CD4-positive, alpha-beta T cell treated with Interleukin-6 at 100 ng/mL for 8 hours (primary cell): ENCODE measurements around the gene ZNF570.

Source experiments
- DNase-seq: peaks from one replicate; pipeline ENCODE4 v3.0.0-alpha.2; 2020; ENCODE audit warnings: mixed read lengths, low spot score

Gene ZNF570

GRCh38 chr19:37468961-37469777, at the start of gene ZNF570:
Gene ZNF570 (plus strand): TSS chr19:37469356. CDS start chr19:37470355, 999 bp downstream.
- peak; percentile 85 for DNase-seq

- DNase-seq = no peak
Observed at GRCh38 chr19:37452500-37453245, 16.5 kb upstream of the ZNF570 start.

GRCh38 chr19:37466277-37466797, 2.8 kb upstream of the ZNF570 start:
- DNase-seq = no peak

- peak; percentile 91 for DNase-seq
Observed at GRCh38 chr19:37466798-37467607, 2.2 kb upstream of the ZNF570 start, which contains the start of gene ZNF569. Gene ZNF569 (minus strand): TSS chr19:37467444. CDS start chr19:37444921, 22,523 bp downstream.

GRCh38 chr19:37467608-37468090, 1.5 kb upstream of the ZNF570 start:
- no peak for DNase-seq

- no peak for DNase-seq
Observed at GRCh38 chr19:37470216-37470615, 1.1 kb downstream of the ZNF570 start.

- no peak for DNase-seq
Observed at GRCh38 chr19:37472165-37472564, 3.0 kb downstream of the ZNF570 start.

- DNase-seq = no peak
Observed at GRCh38 chr19:37484406-37485168, 15.4 kb downstream of the ZNF570 start.

GRCh38 chr19:37492213-37492612, 23.1 kb downstream of the ZNF570 start:
- no peak for DNase-seq

- DNase-seq = no peak
Observed at GRCh38 chr19:37505958-37506386, 36.8 kb downstream of the ZNF570 start.

GRCh38 chr19:37506387-37507166, 37.4 kb downstream of the ZNF570 start, which contains the start of gene ZNF793:
Gene ZNF793 (plus strand): TSS chr19:37506939. CDS start chr19:37523440, 16,501 bp downstream.
- peak; percentile 83 for DNase-seq

- DNase-seq = no peak
Observed at GRCh38 chr19:37507167-37507464, 38.0 kb downstream of the ZNF570 start.

GRCh38 chr19:37511186-37511585, 42.0 kb downstream of the ZNF570 start:
- no peak for DNase-seq

GRCh38 chr19:37511821-37512220, 42.7 kb downstream of the ZNF570 start:
- DNase-seq = no peak

- no peak for DNase-seq
Observed at GRCh38 chr19:37513397-37513796, 44.2 kb downstream of the ZNF570 start.

GRCh38 chr19:37519890-37520289, 50.7 kb downstream of the ZNF570 start:
- DNase-seq = no peak

GRCh38 chr19:37537391-37537947, 68.3 kb downstream of the ZNF570 start:
- no peak for DNase-seq
